ENCODE measurements around the gene CEP128.

Gene CEP128

GRCh38 chr14:80751285-80751684, 190.3 kb downstream of the CEP128 start:
- ChIA-PET POLR2A (no interaction called here), CTCF (no interaction called here)
- TF ChIP-seq NFRKB (IDR thresholded peaks at IDR 0.05) (no peak), BHLHE40 (IDR thresholded peaks at IDR 0.05; ENCODE audit: borderline replicate concordance) (no peak), LEF1 (IDR thresholded peaks at IDR 0.05; ENCODE audit: borderline replicate concordance) (no peak)
- DNase-seq (ENCODE audit: extremely low spot score), result no peak

DNA sequence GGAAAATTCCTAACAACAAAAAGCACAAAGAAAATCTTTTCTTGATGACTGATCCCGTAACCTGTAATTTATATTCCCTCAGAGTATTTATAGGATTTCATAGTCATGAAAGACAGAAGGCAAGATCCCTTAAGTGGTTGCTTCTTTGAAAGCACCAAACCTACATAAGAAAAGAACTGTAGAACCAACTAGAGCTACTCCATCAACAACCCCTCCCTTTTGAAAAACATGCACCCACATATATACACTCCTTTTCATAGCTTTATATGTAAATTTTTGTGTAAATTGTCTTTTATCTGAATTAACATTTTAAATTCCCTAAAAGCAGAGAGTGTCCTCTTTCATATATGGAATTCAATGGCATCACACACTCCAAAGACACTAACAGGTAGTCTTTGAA, 215.3 kb downstream of the CEP128 start:
- TF ChIP-seq FOXK2 (IDR thresholded peaks at IDR 0.05), result no peak
- TF ChIP-seq ELF4 (IDR thresholded peaks at IDR 0.05), result no peak
- no peak for TF ChIP-seq CTBP1 (IDR thresholded peaks at IDR 0.05; ENCODE audit: borderline replicate concordance)
- no peak for TF ChIP-seq ZNF384 (IDR thresholded peaks at IDR 0.05)
- no peak for TF ChIP-seq FOXA1 (IDR thresholded peaks at IDR 0.05)
- TF ChIP-seq TARDBP (IDR thresholded peaks at IDR 0.05), result no peak
- no peak for TF ChIP-seq SP1 (IDR thresholded peaks at IDR 0.05)
- CTCF ChIA-PET, result no interaction called here
- POLR2A ChIA-PET, result no interaction called here
- DNase-seq (ENCODE audit: extremely low spot score), result no peak

DNA sequence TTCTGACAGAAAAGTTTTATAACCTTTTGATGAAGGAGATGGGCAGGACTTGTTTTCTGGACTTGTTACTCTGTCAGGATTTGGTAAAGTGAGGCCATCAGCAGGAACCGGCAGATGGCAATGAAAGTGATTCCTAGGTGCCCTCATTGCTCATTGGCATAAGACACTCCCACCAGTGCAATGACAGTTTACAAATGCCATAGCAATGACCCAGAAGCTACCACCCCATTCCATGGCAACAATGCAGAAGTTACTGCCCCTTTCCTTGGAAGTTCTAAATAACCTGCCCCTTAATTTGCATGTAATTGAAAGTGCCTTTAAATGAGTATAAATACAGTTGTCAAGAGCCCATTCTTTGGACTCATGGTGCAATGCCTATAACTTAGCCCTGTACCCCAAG, 222.6 kb downstream of the CEP128 start:
- CTCF ChIA-PET, result no interaction called here

DNA sequence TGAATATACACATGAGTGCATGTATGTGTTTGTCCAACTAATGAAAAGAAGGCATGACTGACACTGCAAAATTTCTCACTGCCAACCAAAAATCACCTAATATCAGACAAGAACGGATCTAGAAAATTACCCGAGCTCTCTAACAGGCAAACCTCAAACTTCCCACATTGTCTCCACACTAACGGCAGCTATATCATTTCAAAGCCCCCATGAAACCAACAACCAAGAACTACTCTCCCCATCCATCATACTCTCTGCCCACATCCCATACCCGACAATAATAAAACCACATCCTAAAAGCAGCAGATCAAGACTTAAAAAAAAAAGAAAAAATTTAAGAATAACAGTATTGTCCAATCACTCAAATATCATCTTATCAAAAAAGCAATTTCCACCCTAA, 227.1 kb downstream of the CEP128 start:
- no peak for DNase-seq (ENCODE audit: extremely low spot score)
- POLR2A ChIA-PET, result no interaction called here
- CTCF ChIA-PET, result no interaction called here

More for the DNA sequence above, 222.6 kb downstream of the CEP128 start:
- no peak for DNase-seq (ENCODE audit: extremely low spot score)
- POLR2A ChIA-PET, result no interaction called here
- TF ChIP-seq ELF4 (IDR thresholded peaks at IDR 0.05) (no peak), ZNF384 (IDR thresholded peaks at IDR 0.05) (no peak)

GRCh38 chr14:80713076-80713850, 228.3 kb downstream of the CEP128 start:
- DNase-seq (ENCODE audit: extremely low spot score), result no peak
- no peak for TF ChIP-seq BHLHE40 (IDR thresholded peaks at IDR 0.05; ENCODE audit: borderline replicate concordance)
- no peak for TF ChIP-seq L3MBTL2 (conservative IDR thresholded peaks at IDR 0.05)
- no peak for TF ChIP-seq ARNT (IDR thresholded peaks at IDR 0.05)
- no peak for TF ChIP-seq NFRKB (IDR thresholded peaks at IDR 0.05)
- TF ChIP-seq FOXM1 (IDR thresholded peaks at IDR 0.05; ENCODE audit: borderline replicate concordance), result no peak
- TF ChIP-seq SP1 (IDR thresholded peaks at IDR 0.05), result no peak
- TF ChIP-seq TARDBP (IDR thresholded peaks at IDR 0.05), result no peak
- no peak for TF ChIP-seq CTBP1 (IDR thresholded peaks at IDR 0.05; ENCODE audit: borderline replicate concordance)
- TF ChIP-seq, protein P1, sequence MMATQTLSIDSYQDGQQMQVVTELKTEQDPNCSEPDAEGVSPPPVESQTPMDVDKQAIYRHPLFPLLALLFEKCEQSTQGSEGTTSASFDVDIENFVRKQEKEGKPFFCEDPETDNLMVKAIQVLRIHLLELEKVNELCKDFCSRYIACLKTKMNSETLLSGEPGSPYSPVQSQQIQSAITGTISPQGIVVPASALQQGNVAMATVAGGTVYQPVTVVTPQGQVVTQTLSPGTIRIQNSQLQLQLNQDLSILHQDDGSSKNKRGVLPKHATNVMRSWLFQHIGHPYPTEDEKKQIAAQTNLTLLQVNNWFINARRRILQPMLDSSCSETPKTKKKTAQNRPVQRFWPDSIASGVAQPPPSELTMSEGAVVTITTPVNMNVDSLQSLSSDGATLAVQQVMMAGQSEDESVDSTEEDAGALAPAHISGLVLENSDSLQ (IDR thresholded peaks at IDR 0.05), result no peak
- TF ChIP-seq SUZ12 (IDR thresholded peaks at IDR 0.05), result no peak
- no peak for TF ChIP-seq HDGF (IDR thresholded peaks at IDR 0.05; ENCODE audit: borderline replicate concordance)
- TF ChIP-seq LEF1 (IDR thresholded peaks at IDR 0.05; ENCODE audit: borderline replicate concordance), result no peak
- TF ChIP-seq FOXA1 (IDR thresholded peaks at IDR 0.05), result no peak
- no peak for TF ChIP-seq ZNF384 (IDR thresholded peaks at IDR 0.05)
- TF ChIP-seq ELF4 (IDR thresholded peaks at IDR 0.05), result no peak
- ChIA-PET POLR2A (no interaction called here), CTCF (no interaction called here)

More for the DNA sequence above, 227.1 kb downstream of the CEP128 start:
- no peak for TF ChIP-seq SP1 (IDR thresholded peaks at IDR 0.05)
- TF ChIP-seq, protein P1 (IDR thresholded peaks at IDR 0.05), result no peak
- TF ChIP-seq L3MBTL2 (conservative IDR thresholded peaks at IDR 0.05), result no peak
- no peak for TF ChIP-seq SUZ12 (IDR thresholded peaks at IDR 0.05)
- TF ChIP-seq ZNF384 (IDR thresholded peaks at IDR 0.05), result no peak
- TF ChIP-seq HDGF (IDR thresholded peaks at IDR 0.05; ENCODE audit: borderline replicate concordance), result no peak
- TF ChIP-seq LEF1 (IDR thresholded peaks at IDR 0.05; ENCODE audit: borderline replicate concordance), result no peak
- no peak for TF ChIP-seq ARNT (IDR thresholded peaks at IDR 0.05)
- TF ChIP-seq FOXA1 (IDR thresholded peaks at IDR 0.05), result no peak
- TF ChIP-seq FOXM1 (IDR thresholded peaks at IDR 0.05; ENCODE audit: borderline replicate concordance), result no peak
- no peak for TF ChIP-seq ELF4 (IDR thresholded peaks at IDR 0.05)
- no peak for TF ChIP-seq CTBP1 (IDR thresholded peaks at IDR 0.05; ENCODE audit: borderline replicate concordance)
- no peak for TF ChIP-seq NFRKB (IDR thresholded peaks at IDR 0.05)
- no peak for TF ChIP-seq BHLHE40 (IDR thresholded peaks at IDR 0.05; ENCODE audit: borderline replicate concordance)
- TF ChIP-seq FOXK2 (IDR thresholded peaks at IDR 0.05), result no peak
- TF ChIP-seq TARDBP (IDR thresholded peaks at IDR 0.05), result no peak

- TF ChIP-seq NFRKB (IDR thresholded peaks at IDR 0.05), result no peak
- no peak for TF ChIP-seq LEF1 (IDR thresholded peaks at IDR 0.05; ENCODE audit: borderline replicate concordance)
- no peak for TF ChIP-seq FOXK2 (IDR thresholded peaks at IDR 0.05)
- TF ChIP-seq ELF4 (IDR thresholded peaks at IDR 0.05), result no peak
- no peak for TF ChIP-seq BHLHE40 (IDR thresholded peaks at IDR 0.05; ENCODE audit: borderline replicate concordance)
- no peak for TF ChIP-seq FOXM1 (IDR thresholded peaks at IDR 0.05; ENCODE audit: borderline replicate concordance)
- no peak for TF ChIP-seq SUZ12 (IDR thresholded peaks at IDR 0.05)
- no peak for TF ChIP-seq ZNF384 (IDR thresholded peaks at IDR 0.05)
- TF ChIP-seq TARDBP (IDR thresholded peaks at IDR 0.05), result no peak
- TF ChIP-seq L3MBTL2 (conservative IDR thresholded peaks at IDR 0.05), result no peak
- TF ChIP-seq, protein P1 (IDR thresholded peaks at IDR 0.05), result no peak
- TF ChIP-seq CTBP1 (IDR thresholded peaks at IDR 0.05; ENCODE audit: borderline replicate concordance), result no peak
- no peak for TF ChIP-seq ARNT (IDR thresholded peaks at IDR 0.05)
- no peak for TF ChIP-seq HDGF (IDR thresholded peaks at IDR 0.05; ENCODE audit: borderline replicate concordance)
- TF ChIP-seq SP1 (IDR thresholded peaks at IDR 0.05), result no peak
- TF ChIP-seq FOXA1 (IDR thresholded peaks at IDR 0.05), result no peak
- ChIA-PET CTCF (no interaction called here), POLR2A (no interaction called here)
- DNase-seq (ENCODE audit: extremely low spot score), result no peak
These were observed 236.1 kb downstream of the CEP128 start for GRCh38 chr14:80705241-80705980.

All from HEK293T (cell line).